ENCODE data around the gene QRFP. TPM values are rescaled to one million over a fixed set of nuclear protein-coding genes. Genes with fewer than 3 reads are reported as not detected.

Gene QRFP, protein sequence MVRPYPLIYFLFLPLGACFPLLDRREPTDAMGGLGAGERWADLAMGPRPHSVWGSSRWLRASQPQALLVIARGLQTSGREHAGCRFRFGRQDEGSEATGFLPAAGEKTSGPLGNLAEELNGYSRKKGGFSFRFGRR
- not detected in 2 replicates for polyA plus RNA-seq (2014; cell fraction: cytosol; rRNA removed)
- polyA plus RNA-seq (2014; cell fraction: nucleus; rRNA removed), result not detected in 2 replicates

DNA sequence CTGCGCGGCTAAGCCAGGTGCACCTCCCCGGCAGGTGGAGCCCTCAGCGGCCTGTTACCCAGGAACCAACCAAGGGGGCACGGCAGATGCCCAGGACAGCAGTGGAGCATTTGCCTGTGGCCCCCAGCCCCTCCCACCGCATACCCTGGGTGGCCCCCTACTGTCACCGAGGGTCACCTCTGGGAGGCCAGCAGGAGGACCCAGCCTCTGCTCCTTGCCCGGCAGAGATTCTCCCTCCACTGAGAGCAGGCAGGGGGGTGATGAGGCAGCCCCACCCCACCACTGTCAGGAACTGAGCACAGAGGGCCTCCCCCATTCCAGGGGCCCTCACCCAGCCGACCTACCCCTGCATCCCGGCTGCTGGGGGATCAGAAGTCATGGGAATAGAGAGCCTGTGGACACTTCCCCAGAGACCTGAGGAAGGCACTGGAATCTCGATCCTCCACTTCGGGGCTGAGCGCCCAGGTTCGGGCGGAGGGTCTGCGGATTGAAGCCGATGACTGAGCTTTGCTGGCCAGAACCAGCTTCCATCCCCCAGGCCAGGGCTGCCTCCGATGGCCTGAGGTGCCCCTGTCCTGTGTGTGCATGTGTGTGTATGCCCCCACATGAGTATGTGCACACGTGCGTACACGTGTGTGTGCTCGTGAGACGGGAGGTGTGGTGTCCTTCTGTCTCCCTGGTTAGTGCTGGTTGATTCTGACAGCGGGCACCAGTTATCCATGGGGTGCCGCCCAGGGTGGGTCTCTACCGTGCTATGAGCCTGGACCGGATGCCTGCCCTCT lies at the start of gene QRFP:
QRFP (minus strand) TSS at position 580 of the 782 bp plus-strand sequence. CDS start 2,974 bp downstream, outside the sequence.
- no peak for DNase-seq (ENCODE audit: low spot score)

DNA sequence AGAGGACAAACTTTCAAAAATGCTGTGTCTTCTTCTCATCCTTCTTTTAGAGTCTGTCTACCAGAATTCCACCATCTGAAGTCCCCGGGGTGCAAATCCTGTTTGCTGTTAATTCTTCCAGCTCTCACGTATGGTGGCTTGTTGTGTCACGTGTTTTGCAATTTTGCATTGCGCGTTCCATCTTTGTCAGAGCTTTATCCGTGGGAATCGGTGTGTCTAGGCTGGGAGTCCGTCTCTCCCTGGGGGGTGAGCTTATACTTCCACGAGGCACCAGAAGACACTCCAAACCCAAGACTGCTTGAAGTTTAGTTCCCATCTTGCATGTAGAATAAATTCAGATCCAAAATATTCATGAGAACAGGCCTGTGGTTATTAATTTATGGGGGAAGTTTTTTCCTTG lies 48.6 kb upstream of the QRFP start:
- no peak for DNase-seq (ENCODE audit: low spot score)

DNA sequence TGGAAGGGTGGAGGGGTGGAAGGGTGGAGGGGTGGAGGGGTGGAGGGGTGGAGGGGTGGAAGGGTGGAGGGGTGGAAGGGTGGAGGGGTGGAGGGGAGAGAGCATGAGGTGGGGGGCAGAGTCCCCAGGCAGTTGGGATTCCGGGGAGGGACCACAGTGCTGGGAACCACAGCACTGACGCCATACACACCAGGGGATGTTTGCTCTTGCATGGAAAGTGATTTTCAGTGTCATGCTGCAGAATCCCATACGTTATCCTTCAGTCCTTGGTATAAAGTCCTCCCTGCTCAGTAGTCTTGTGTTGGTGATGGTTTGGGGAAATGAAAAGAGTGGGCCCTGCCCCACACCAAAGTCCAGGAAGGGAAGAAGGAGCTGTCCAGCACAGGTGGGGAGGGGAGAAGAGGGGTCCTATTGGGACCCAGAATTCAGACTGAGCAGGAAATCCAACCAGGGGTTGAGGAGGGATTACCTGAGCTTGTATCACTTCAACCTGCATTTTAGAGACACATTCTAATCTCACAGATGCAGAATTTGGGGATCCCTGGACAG lies 48.0 kb upstream of the QRFP start:
- DNase-seq (ENCODE audit: low spot score), result no peak

DNA sequence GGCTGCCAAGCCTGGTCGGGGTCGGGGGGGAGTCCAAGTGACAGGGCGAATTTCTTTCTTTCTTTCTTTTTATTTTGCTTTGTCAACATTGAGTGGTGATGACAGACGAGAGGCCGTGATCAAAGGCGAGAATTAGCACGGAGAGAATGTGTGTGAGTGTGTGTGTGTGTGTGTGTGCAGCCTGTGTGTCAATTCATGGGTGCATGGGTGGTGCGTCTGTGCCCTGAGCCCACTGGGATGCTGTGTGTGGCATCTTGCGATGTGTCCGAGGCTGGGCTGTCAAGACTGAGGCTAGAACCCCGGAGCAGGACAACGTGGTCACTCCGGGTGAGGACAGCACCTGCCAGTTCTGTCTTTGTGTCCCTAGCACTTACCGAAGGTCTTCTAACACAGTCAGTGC lies 47.2 kb upstream of the QRFP start:
- no peak for DNase-seq (ENCODE audit: low spot score)

DNA sequence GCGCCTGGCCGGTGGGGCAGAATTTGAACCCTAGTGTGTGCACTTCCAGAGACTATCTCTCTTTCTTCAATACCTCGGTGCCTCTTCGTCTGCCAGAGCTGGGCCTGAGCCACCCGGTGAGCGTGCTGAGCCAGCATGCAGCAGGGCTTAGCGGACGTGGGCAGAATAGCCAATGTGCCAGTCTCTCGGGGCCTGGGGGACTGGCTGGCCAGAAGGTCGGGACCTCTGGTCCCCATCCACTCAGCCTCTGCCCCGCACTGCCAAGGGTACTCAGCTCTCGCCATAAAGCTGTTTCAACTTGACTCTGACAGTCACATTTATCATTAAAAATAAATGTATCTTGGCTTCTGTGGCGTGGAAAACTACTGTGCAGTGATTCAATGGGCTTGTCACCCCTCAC lies 46.6 kb upstream of the QRFP start:
- DNase-seq (ENCODE audit: low spot score), result no peak

DNA sequence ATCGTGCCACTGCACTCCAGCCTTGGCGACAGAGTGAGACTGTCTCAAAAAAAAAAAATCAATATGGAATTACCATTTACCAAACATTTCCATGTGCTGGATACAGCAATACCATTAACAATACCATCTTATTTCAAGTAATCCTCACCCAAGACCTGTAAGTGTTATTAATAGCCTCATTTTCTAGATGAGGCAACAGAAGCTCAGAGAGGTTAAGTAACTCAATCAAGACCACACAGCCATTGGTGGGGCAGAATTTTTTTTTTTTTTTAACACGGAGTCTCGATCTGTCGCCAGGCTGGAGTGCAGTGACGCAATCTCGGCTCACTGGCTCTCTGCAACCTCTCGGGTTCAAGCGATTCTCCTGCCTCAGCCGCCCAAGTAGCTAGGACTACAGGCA lies 46.1 kb upstream of the QRFP start:
- DNase-seq (ENCODE audit: low spot score), result no peak

DNA sequence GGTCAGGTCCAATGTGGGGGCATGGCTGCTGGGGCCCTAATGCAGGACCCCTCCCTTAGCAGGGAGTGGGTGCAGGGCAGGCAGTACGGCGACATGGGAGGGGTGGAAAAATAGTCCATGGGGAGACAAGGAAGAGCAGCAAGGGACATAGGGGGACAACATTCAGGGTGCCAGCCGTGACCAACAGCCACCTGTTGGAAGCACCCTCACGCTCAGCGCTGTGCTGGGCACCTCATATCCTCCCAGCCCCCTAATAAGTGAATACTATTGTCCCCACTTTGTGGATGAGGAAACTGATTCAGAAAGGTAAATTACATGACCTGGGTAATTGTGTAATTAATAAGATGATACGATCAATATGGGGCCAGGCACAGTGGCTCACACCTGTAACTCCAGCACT lies 45.5 kb upstream of the QRFP start:
- DNase-seq (ENCODE audit: low spot score), result no peak

DNA sequence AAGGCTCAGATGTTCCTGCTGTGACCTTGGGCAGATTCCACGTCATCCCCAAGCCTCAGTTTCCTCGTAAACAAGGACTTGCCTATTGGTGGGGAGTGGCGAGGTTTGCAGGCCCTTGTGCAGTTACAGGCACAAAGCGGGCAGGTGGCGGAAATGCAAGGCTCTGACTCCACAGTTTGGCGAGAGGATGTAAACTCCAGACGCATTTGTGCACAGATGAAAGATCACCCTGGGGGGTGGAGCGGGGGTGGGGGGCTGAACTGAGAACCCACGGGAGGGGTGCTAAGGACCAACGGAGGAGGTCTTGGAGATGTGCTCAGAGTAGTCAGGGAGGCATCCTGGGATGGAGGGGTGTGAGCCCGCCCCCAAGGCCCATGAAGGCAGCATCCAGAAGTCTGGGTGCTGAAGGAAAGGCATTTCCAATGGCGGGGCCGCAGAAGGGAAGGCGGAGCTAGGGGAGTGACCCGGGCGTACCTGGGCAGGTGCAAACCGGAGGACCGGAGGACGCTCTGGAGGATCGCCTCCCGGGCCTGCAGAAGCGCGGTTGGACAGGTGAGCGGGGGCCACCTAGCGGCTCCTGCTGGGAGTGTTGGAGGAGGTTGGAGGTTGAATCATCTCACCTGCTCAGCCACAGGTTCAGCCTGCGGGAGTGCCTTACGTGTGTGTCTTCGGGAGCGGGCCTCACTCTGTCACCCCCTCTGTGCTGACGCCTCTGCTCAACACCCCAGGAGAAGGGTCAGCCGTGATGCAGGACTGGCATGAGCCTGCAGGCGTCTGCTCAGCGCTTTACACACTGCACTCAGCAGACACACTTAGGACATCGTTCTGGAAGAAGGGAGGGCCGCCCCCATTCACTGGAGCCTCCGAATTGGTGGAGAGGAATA lies 44.3 kb upstream of the QRFP start:
- DNase-seq (ENCODE audit: low spot score), result peak; percentile 43

DNA sequence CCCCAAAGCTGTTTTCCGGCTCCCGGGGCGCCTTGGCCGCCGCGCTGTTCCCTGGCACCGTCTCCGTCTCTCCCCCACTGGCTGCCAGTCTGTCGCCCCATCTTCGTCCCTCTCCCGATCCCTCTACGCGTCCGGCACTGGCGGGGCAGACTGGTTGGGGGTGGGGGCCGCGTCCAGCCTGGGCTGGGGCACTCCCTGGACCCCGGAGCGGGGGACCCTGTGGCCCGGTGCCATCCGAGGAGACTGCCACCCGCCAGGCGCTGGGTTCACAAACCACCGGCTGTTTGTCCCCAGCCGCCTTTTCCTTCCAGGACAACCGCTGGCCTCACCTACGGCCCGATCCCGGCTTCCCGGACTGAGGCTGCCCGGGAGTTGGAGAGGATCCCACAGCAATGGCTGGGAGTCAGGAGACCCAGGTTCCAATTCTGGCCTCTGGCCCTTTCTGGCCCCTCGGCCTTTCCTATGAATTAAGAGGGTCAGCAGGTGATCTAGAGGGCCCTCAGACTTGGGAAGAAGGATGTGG lies 43.5 kb upstream of the QRFP start:
- no peak for DNase-seq (ENCODE audit: low spot score)

DNA sequence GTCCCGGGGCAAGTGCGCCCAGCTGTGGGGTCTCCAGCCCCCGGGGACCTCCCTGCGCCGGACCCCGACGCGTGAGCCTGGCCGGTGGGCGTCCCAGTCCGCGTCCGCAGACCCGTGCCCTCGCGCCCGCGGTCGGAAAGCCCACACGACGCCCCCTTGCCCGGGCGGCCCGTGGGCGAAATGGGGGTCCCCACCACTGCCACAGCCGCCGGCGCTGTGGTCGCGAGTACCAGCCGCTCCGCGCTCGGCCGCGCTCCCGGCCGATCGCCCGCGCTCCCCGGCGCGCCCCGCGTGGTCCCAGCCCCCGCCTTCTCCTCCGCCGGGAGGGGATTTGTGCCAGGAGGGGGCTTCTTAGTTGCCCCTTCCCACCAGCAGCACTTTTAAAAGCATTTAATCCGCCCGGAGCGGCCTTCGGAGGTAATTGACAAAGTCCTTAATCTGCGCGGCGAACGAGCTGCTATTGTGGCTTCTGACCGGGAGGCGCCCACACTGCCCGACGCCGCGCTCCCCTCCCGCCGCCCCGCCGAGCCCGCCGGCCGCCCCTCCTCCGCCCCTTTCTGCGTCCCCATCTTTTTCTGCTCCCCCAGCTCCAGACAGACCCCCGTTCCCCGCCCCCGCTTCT lies 42.9 kb upstream of the QRFP start:
- DNase-seq (ENCODE audit: low spot score), result no peak

DNA sequence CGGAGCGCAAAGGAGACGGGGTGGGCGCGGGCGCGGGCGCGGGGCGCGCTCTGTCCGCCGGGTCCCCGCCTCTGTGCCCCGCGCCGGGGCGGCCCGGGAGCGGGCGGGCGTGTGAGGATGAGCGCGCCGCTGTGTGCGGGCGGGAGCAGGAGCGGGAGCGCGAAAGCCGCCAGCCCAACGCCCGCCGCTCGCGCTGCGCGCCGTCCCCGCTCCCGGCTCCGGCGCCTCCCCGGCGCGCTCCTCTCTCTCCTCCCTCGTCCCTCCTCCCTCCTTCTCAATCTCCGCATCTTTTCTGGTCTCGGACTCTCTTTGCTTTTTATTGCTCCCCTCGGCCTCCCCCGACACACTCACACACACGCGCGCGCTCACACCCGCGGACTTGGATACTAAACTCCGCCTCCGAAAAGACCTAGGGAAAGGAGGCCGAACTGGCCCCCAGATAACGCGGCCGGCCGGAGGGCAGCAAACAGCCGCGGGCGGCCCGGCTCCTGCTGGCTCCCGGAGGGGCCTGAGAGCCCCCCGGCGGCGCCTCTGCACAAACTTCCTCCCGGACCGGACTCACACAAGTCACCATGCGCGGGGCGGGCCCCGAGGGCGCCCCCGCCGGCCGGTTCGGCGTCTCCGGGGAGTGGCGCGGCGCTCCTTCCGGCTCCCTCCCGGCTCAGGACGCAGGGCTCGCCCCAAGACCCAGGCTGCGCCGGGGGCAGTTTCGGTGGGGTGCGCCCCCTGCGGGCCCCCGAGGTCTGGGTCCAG lies 42.2 kb upstream of the QRFP start, which contains the start of gene FIBCD1:
FIBCD1 (minus strand) TSS at position 596 of the 753 bp plus-strand sequence. CDS start 640 bp downstream, outside the sequence.
- DNase-seq (ENCODE audit: low spot score), result no peak

DNA sequence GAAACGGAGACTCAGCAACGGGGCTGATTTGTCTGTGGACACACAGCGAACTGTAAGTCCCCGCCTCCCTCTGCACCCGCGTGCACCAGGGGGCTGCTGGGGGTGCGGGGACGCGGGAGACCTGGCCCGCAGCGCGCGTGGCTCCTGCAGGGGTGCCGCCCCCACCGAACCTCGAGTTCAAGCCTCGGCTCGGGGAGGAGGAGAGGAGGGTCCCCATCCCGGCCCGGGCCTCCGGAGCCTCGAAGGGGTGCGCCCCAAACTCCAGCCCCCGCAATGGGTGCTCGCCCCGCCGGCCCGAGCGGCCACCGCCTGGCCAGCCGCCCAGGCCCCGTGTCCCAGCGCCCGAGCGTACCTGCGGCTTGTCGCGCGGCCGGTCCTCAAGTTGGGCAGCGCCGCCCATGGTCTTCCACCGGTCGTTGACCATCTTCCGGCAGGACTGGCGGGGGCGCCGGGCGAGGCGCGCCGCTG lies 41.6 kb upstream of the QRFP start:
- DNase-seq (ENCODE audit: low spot score), result no peak

DNA sequence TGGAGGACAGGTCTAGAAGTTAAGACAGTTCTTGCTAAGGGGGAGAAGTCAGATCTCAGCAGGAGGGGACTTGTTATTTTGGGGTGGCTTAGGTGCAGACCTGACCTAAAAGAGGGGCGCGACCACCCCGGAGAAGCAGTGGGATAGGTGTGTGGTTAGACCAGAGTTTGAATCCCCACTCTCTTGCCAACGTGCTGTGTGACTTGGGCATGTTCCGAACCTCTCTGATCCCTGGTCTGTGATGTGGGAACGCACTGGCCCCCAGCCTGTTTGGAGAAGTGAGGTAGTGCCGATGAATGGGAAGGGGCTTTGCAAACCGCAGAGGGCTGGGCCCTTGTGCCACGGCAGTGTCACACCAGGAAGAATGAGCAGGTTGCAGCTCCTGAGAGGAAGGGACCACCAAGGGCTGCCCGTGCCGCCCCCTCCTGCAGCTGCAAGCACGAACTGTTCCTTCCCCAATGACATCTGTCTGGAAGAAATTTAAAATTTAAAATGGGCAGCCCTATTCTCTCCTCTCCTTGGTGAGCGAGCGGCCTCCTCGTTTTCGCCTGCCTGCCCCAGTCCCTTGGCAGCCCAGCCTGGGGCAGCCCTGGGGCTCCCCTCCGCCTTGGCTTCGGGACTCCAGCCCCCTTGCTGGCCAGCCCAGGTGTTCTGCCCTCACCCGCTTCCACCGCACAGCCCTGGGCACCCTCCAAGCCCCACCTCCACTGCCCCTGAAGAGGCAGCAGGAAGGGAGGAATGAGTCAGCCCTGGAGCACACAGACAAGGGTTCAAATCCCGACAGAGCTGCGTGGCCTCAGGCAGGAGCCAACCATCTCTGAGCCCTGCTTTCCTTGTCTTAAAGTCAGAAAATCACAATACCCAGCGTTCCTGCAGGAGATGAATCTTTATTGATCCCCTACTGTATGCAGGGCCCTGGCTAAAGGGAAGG lies 40.8 kb upstream of the QRFP start:
- DNase-seq (ENCODE audit: low spot score), result no peak

DNA sequence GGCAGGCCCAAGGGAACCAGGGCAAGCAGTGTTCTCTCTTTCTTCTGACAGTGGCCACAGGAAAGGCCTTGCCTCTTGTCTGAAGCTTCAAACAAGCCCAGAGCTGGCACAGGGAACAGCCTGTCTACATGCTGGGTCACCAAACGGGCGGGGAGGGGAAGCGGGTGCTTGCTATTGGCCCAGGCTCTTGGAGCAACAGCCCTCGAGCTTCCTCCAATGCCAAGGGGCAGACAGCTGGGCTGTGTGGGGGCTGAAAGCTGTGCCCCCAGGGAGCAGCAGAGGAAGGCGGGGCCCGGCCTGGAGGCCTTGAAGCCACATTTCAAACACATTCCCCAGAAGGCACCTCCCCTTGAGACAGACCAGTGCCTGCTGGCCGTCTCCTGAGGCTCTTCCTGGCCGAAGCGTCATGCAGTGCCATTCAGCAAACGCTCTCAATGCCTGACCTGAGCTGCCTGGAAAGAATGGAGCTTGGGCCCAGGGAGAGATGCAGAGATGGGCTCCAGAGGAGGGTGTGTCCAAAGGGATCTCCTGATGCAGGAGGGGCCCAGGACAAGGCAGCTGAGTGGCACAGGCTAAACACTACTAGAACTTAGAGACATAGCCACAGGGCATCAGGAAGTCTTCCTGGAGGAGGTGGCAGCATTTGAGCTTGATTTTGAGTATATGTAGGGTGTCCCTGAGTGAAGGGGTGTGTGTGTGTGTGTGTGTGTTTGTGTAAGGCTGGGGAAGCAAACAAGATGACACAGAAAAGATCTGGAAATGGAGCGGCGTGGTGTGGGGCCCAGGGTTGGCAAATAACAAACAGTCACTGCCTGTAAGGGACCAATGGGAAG lies 39.9 kb upstream of the QRFP start:
- no peak for DNase-seq (ENCODE audit: low spot score)

DNA sequence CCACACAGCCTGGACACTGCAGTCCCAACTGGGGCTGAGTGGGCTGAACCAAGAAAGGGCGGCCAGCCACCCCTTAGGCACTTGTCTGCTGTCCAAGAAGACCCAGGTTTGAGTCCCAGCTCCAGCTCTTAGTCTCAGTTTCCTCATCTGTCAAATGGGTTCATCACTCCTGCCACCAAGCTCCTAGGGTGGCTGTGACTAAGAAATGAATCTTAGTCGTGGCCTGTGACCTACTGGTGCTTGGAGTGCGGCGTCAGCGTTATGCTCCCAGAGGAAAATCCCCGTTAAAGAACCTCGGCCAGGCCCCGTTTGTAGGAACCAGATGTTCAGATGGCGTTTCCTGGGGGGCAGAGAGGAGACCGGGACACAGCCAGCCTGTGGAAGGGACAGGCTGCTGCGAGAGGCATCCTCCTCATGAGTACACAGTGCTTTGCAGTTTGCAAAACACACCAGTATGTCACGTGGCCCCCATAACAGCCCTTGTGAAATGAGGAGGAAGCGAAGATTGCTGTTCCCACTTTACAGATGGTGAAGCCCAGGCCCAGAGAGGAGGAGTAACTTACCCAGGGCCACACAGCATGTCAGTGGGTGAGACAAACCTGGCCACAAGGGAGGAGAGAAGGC lies 39.1 kb upstream of the QRFP start:
- DNase-seq (ENCODE audit: low spot score), result no peak

DNA sequence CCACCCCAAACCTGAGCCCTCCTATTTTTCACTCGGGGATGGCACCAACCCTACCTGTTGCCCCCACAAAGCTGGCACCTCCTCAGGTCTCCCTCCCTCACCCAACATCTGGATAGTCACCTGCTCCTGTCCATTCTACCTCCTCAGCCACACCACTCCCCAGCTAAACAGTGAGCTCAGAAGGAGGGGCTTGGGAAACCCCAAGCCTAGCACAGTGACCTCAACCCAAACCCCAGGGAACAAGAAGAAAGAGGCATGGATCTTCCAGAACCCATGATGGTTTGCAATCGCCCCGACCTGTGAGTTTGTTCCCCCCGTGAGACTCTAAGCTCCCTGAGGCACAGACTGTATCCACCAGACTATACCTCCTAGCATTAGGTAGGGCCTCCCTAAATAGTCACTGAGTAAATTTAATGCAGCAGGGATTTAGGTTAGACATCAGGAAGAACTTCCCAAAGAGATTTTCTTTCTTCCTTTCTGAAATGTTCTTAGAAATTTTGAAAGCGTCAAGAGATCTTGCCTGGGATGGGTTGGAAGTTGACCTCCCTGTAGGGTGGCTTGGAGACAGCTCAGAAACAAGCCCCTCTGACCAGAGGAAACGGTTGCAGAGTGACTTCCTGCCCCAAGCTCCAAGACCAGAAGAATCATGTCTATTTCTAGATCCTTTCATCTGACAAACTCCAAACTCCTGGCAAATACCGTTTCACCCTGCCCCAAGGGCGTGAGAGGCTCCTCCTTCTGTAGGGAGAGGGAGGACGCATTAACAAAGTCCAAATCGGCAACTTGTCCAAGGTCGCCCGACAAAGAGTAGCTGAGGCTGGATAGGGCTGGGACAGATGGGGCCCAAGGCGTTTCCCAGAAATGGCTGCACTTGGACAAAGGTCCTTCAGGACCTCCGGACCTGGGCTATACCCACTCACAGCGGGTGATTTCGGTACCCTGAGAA lies 38.4 kb upstream of the QRFP start:
- DNase-seq (ENCODE audit: low spot score), result no peak

DNA sequence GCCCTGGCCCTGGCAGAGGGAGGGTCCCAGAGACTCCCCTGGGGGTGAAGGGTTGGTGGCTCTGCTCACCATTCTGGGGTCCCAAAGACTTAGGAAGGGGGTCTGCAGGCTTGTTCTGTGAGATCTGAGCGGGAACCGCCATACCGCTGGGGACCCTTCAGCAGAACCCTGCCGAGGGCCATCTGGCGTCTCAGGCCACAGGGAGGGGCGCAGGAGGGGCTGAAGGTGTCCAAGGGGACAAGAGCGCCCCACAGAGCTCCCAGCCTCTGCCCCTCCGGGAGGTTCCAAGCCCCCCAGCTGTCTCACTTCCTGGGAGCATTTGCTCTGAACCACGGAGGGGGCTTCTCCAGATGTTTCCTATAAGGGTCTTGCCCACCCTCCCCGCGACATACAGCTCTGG lies 37.6 kb upstream of the QRFP start:
- no peak for DNase-seq (ENCODE audit: low spot score)

Measured in SK-N-DZ (cell line).